H1 (cell line): Measurements from ENCODE around the gene TMUB1. TPM values are rescaled to one million over a fixed set of nuclear protein-coding genes. Genes with fewer than 3 reads are reported as not detected.

Experiments
- CTCF ChIA-PET: fragments of 300-600 bp; sonication (Branson Sonifier 250); formaldehyde crosslinking; loops from one replicate; lab custom pipeline; 2021; ENCODE audit not compliant: partially characterized antibody; lab: Charles Lee
- POLR2A ChIA-PET: fragments of 300-600 bp; sonication (Branson Sonifier 250); formaldehyde crosslinking; loops from one replicate; lab custom pipeline; 2021; ENCODE audit warnings: inconsistent platforms; ENCODE audit not compliant: partially characterized antibody; lab: Charles Lee
- DNase-seq, 2 experiments: peaks; one replicate each; pipeline versions ENCODE4 v3.0.0 to v3.0.0-alpha.2; 2010 to 2022; ENCODE audit warnings: low spot score in 2 of 2, low read depth in 1 of 2, mixed read lengths in 1 of 2
- FAIRE-seq: peaks from 2 replicates; lab custom pipeline; 2011; peaks lifted over from hg19 to GRCh38; lab: Jason Lieb, UNC
- H2AFZ ChIP-seq: 2 replicates; pipeline ENCODE4 v1.8.1; 2012; ENCODE audit warnings: low read length, inconsistent platforms
- H2AK5ac ChIP-seq: 2 replicates; pipeline ENCODE4 v1.6.1; 2013; ENCODE audit warnings: low read depth, low read length
- H2BK120ac ChIP-seq: replicated peaks from 2 replicates; pipeline ENCODE3; 2013; ENCODE audit warnings: low read depth, low read length, inconsistent platforms
- H2BK12ac ChIP-seq: 2 replicates; pipeline ENCODE4 v1.6.1; 2013; ENCODE audit warnings: low read depth, low read length
- H2BK15ac ChIP-seq: 2 replicates; pipeline ENCODE4 v1.6.1; 2013; ENCODE audit warnings: low read length
- H2BK20ac ChIP-seq: 2 replicates; pipeline ENCODE4 v1.6.1; 2013; ENCODE audit warnings: low read length
- H2BK5ac ChIP-seq: 2 replicates; pipeline ENCODE4 v1.6.1; 2013; ENCODE audit warnings: low read depth, low read length
- H3K14ac ChIP-seq: 2 replicates; pipeline ENCODE4 v1.6.1; 2013; ENCODE audit warnings: inconsistent platforms; ENCODE audit not compliant: insufficient read length
- H3K18ac ChIP-seq: 2 replicates; pipeline ENCODE4 v1.6.1; 2013; ENCODE audit warnings: low read length; ENCODE audit errors: extremely low read depth
- H3K23ac ChIP-seq: 2 replicates; pipeline ENCODE4 v1.6.1; 2013; ENCODE audit warnings: inconsistent platforms; ENCODE audit not compliant: insufficient read length
- H3K23me2 ChIP-seq: 2 replicates; pipeline ENCODE4 v1.6.1; 2013; ENCODE audit warnings: low read depth, low read length
- H3K27ac ChIP-seq: 2 replicates; pipeline ENCODE4 v1.6.1; 2011; ENCODE audit warnings: low read depth, low read length, inconsistent platforms
- H3K27me3 ChIP-seq, 4 experiments: replicated peaks in 1 of 4; 1 replicate in 1 of 4; 2 replicates in 3 of 4; pipeline versions ENCODE4 v1.6.1 to v1.8.1; 2011 to 2013; ENCODE audit warnings: low read length in 3 of 4, mild to moderate bottlenecking in 3 of 4, inconsistent platforms in 2 of 4, mixed read lengths in 2 of 4, moderate library complexity in 1 of 4; ENCODE audit not compliant: control insufficient read depth in 3 of 4, insufficient read depth in 3 of 4; ENCODE audit errors: extremely low read depth in 1 of 4
- H3K36me3 ChIP-seq, 4 experiments: 2 replicates each; pipeline versions ENCODE4 v1.6.1 to v1.8.1; 2011 to 2013; ENCODE audit warnings: mild to moderate bottlenecking in 4 of 4, low read length in 3 of 4, moderate library complexity in 2 of 4, control low read depth in 1 of 4, inconsistent platforms in 1 of 4; ENCODE audit not compliant: insufficient read depth in 4 of 4, control insufficient read depth in 2 of 4
- H3K4ac ChIP-seq: replicated peaks from 2 replicates; pipeline ENCODE3; 2013; ENCODE audit warnings: low read length, low read depth, mixed read lengths, inconsistent platforms; ENCODE audit not compliant: insufficient read length
- H3K4me1 ChIP-seq, 4 experiments: replicated peaks in 1 of 4; 1 replicate in 1 of 4; 2 replicates in 3 of 4; pipeline versions ENCODE4 v1.6.1 to v1.8.1; 2011 to 2013; ENCODE audit warnings: low read length in 3 of 4, inconsistent platforms in 2 of 4, mixed read lengths in 1 of 4; ENCODE audit not compliant: insufficient read depth in 4 of 4, control insufficient read depth in 3 of 4
- H3K4me2 ChIP-seq, 2 experiments: 2 replicates each; pipeline versions ENCODE4 v1.6.1 to v1.8.1; 2011 to 2013; ENCODE audit warnings: low read depth in 2 of 2, low read length in 2 of 2, control low read depth in 1 of 2, inconsistent platforms in 1 of 2, mild to moderate bottlenecking in 1 of 2; ENCODE audit not compliant: insufficient read depth in 1 of 2
- H3K4me3 ChIP-seq, 4 experiments: fragments of 200-600, 300-600 bp in 1 of 4; sonication (generic), shearing (Covaris generic), sonication (Bioruptor Twin) in 1 of 4; 2 replicates each; pipeline versions ENCODE4 v1.5.1 to v1.8.1; 2011 to 2016; ENCODE audit warnings: low read length in 4 of 4, low read depth in 3 of 4, control low read depth in 2 of 4, inconsistent platforms in 2 of 4, mild to moderate bottlenecking in 2 of 4, mixed read lengths in 1 of 4, moderate library complexity in 1 of 4; ENCODE audit not compliant: insufficient read depth in 2 of 4; ENCODE audit errors: extremely low read depth in 1 of 4
- H3K56ac ChIP-seq: replicated peaks from 2 replicates; pipeline ENCODE3; 2013; ENCODE audit warnings: low read depth, mild to moderate bottlenecking, mixed read lengths, low read length, inconsistent platforms; ENCODE audit not compliant: insufficient read length
- H3K79me1 ChIP-seq: 2 replicates; pipeline ENCODE4 v1.6.1; 2013; ENCODE audit warnings: low read depth, low read length, control low read depth
- H3K79me2 ChIP-seq, 2 experiments: 2 replicates each; pipeline versions ENCODE4 v1.6.1 to v1.8.1; 2012 to 2013; ENCODE audit warnings: low read length in 2 of 2, mild to moderate bottlenecking in 2 of 2, inconsistent platforms in 1 of 2; ENCODE audit not compliant: insufficient read depth in 2 of 2, control insufficient read depth in 1 of 2
- H3K9ac ChIP-seq, 4 experiments: replicated peaks in 1 of 4; 1 replicate in 1 of 4; 2 replicates in 3 of 4; pipeline versions ENCODE4 v1.6.1 to v1.8.1; 2011 to 2013; ENCODE audit warnings: low read depth in 3 of 4, low read length in 3 of 4, control low read depth in 2 of 4, mild to moderate bottlenecking in 2 of 4, moderate library complexity in 2 of 4, inconsistent platforms in 1 of 4; ENCODE audit errors: extremely low read depth in 1 of 4
- H3K9me3 ChIP-seq, 2 experiments: 2 replicates each; pipeline versions ENCODE4 v1.6.1 to v1.8.1; 2012 to 2013; ENCODE audit warnings: mild to moderate bottlenecking in 2 of 2, moderate library complexity in 2 of 2, control low read depth in 1 of 2, inconsistent platforms in 1 of 2, low read depth in 1 of 2, low read length in 1 of 2, mixed read lengths in 1 of 2; ENCODE audit not compliant: insufficient read depth in 2 of 2
- H4K20me1 ChIP-seq, 2 experiments: replicated peaks in 1 of 2; 2 replicates each; pipeline versions ENCODE3 to v1.8.1; 2011 to 2013; ENCODE audit warnings: inconsistent platforms in 2 of 2, low read length in 2 of 2, mild to moderate bottlenecking in 1 of 2; ENCODE audit not compliant: insufficient read depth in 2 of 2, control insufficient read depth in 1 of 2
- H4K5ac ChIP-seq: 2 replicates; pipeline ENCODE4 v1.6.1; 2013; ENCODE audit warnings: low read length, low read depth, mixed read lengths, inconsistent platforms; ENCODE audit not compliant: insufficient read length
- H4K8ac ChIP-seq: 2 replicates; pipeline ENCODE4 v1.8.0; 2013; ENCODE audit warnings: mild to moderate bottlenecking, moderate library complexity, low read length, inconsistent platforms; ENCODE audit not compliant: insufficient read depth; ENCODE audit errors: extremely low read depth
- H4K91ac ChIP-seq: replicated peaks from 2 replicates; pipeline ENCODE3; 2013; ENCODE audit warnings: low read length, mixed read lengths, inconsistent platforms; ENCODE audit not compliant: insufficient read length
- BACH1 ChIP-seq: IDR thresholded peaks from 2 replicates; pipeline ENCODE4 v1.6.1; 2012; ENCODE audit warnings: low read length, improper control_type of control experiment
- CTCF ChIP-seq, 3 experiments: IDR thresholded peaks; 1 replicate in 2 of 3; 2 replicates in 1 of 3; pipeline versions ENCODE4 v1.5.1 to v1.6.1; 2011; ENCODE audit warnings: low read length in 3 of 3, mild to moderate bottlenecking in 3 of 3, inconsistent platforms in 2 of 3, low read depth in 1 of 3, moderate library complexity in 1 of 3; ENCODE audit not compliant: insufficient read depth in 1 of 3; ENCODE audit errors: control extremely low read depth in 1 of 3
- KDM1A ChIP-seq: fragments of 200-600, 300-600 bp; sonication (generic); IDR thresholded peaks from 2 replicates; pipeline ENCODE4 v1.7.1; 2016; ENCODE audit warnings: mild to moderate bottlenecking, low read length, borderline replicate concordance
- MAFK ChIP-seq: IDR thresholded peaks from 2 replicates; pipeline ENCODE4 v1.6.1; 2012; ENCODE audit warnings: low read depth, mild to moderate bottlenecking, improper control_type of control experiment, low read length
- PHF8 ChIP-seq: fragments of 200-600 bp; sonication (generic); conservative IDR thresholded peaks from 2 replicates; pipeline ENCODE4 v1.7.1; 2012; ENCODE audit warnings: low read depth, mild to moderate bottlenecking, inconsistent platforms, low read length, moderate library complexity
- POU5F1 ChIP-seq: IDR thresholded peaks from 2 replicates; pipeline ENCODE4 v1.6.1; 2011; ENCODE audit warnings: low read depth, mild to moderate bottlenecking, low read length, moderate library complexity
- RFX5 ChIP-seq: IDR thresholded peaks from 2 replicates; pipeline ENCODE4 v1.6.1; 2011; ENCODE audit warnings: low read depth, low read length, improper control_type of control experiment, borderline replicate concordance
- SIN3A ChIP-seq, 2 experiments: IDR thresholded peaks in 1 of 2; conservative IDR thresholded peaks in 1 of 2; 2 replicates each; pipeline ENCODE4 v1.6.1; 2011 to 2012; ENCODE audit warnings: low read length in 2 of 2, improper control_type of control experiment in 1 of 2, low read depth in 1 of 2, mild to moderate bottlenecking in 1 of 2
- SP2 ChIP-seq: IDR thresholded peaks from 2 replicates; pipeline ENCODE4 v1.6.1; 2012; ENCODE audit warnings: mild to moderate bottlenecking, low read length, inconsistent platforms
- SP4 ChIP-seq: IDR thresholded peaks from 2 replicates; pipeline ENCODE4 v1.6.1; 2012; ENCODE audit warnings: low read length, inconsistent platforms
- TCF12 ChIP-seq: IDR thresholded peaks from 2 replicates; pipeline ENCODE4 v1.6.1; 2011; ENCODE audit warnings: low read depth, mild to moderate bottlenecking, low read length
- YY1 ChIP-seq: IDR thresholded peaks from 2 replicates; pipeline ENCODE4 v1.6.1; 2011; ENCODE audit warnings: low read depth, mild to moderate bottlenecking, low read length
- WGBS, 2 experiments: shearing (Covaris generic) in 1 of 2; methylation state at CpG; one replicate each; pipeline versions ENCODE4 v1.1.6 to v1.1.7; 2013 to 2015; ENCODE audit warnings: low lambda C conversion rate in 2 of 2, mixed read lengths in 2 of 2, inconsistent platforms in 1 of 2, low coverage in 1 of 2, missing lambda C conversion rate in 1 of 2; ENCODE audit not compliant: insufficient replicate concordance in 2 of 2, insufficient coverage in 1 of 2, insufficient read length in 1 of 2; ENCODE audit errors: extremely low coverage in 1 of 2, missing lambda C conversion rate in 1 of 2; 5-methylcytosine and 5-hydroxymethylcytosine counted together
- polyA plus RNA-seq, 7 experiments: library from polyadenylated mRNA; depleted of rRNA in 3 of 7; stranded (reverse) in 5 of 7; unstranded in 2 of 7; fragments of >200 nt in 5 of 7; fragments of 200-250 nt in 2 of 7; gene quantifications; 1 replicate in 5 of 7; 2 replicates in 1 of 7; 4 replicates in 1 of 7; pipeline versions ENCODE4 v1.2.1 to v1.2.3, GENCODE V29; 2011 to 2013; ENCODE audit warnings: missing spikeins in 2 of 7, mixed read lengths in 2 of 7
- total RNA-seq: library from RNA; stranded (reverse); fragmentation: NEBNext Ultra II Directional; extraction: Animal tissue kit (Norgen Biotek cat#: 25700); gene quantifications from 2 replicates; pipeline ENCODE4 v1.2.1, GENCODE V29; 2021

TMUB1 gene
- total and polyA plus RNA-seq, 2 of the 8 experiments (the other 6 are each of a cell fraction or from before 2014, with no cell fraction given): 41.4 to 56.2 TPM

GRCh38 chr7:151128144-151128543 is 44.9 kb upstream of the TMUB1 start:
- H3K27me3 ChIP-seq: peaks cover 0 to 13% (median 4%) of the 10 kb centered on the region in 4 experiments; a peak in 5 of 7 replicates
- no peak overlapping the region for H3K9ac ChIP-seq
- H4K8ac ChIP-seq: no peak overlapping the region
- no peak for FAIRE-seq
- no peaks in the 10 kb centered on the region for H3K79me1 ChIP-seq
- no peak overlapping the region for H3K27ac ChIP-seq
- no peak overlapping the region for H2BK12ac ChIP-seq
- H3K56ac ChIP-seq: no peak overlapping the region
- no peak overlapping the region for H2BK5ac ChIP-seq
- H2BK20ac ChIP-seq: no peak overlapping the region
- no peak overlapping the region for H2BK15ac ChIP-seq
- H3K18ac ChIP-seq: no peak overlapping the region
- peaks cover 0 to 21% (median 7%) of the 10 kb centered on the region in 4 experiments; a peak in 6 of 7 replicates for H3K4me1 ChIP-seq
- no peak overlapping the region for H2BK120ac ChIP-seq
- ChIA-PET CTCF (interaction anchor here (0.6 to 11.7 kb wide), 7 partner anchors 15 to 206 kb away, joined by 3 to 197 read pairs (median 5); no protein-coding TSS in a partner anchor), POLR2A (interaction anchor here (1.1 to 1.2 kb wide), 2 partner anchors 29 to 91 kb away, joined by 3 to 4 read pairs; no protein-coding TSS in a partner anchor)
- H2AFZ ChIP-seq: no peak overlapping the region
- H3K4ac ChIP-seq: no peak overlapping the region
- H3K4me3 ChIP-seq: no peak overlapping the region
- H4K91ac ChIP-seq: no peak overlapping the region
- no peak overlapping the region for H3K14ac ChIP-seq
- H3K4me2 ChIP-seq: no peak overlapping the region
- no peak for DNase-seq
- WGBS, 2 experiments: 87% methylated on average over 13 of the region's 14 CpGs; no CpG with 5 or more reads in 1 of the 2 experiments
- no peaks in the 10 kb centered on the region for H3K79me2 ChIP-seq
- no peaks in the 10 kb centered on the region for H3K9me3 ChIP-seq
- H3K36me3 ChIP-seq: peaks cover 0 to 6% (median 0%) of the 10 kb centered on the region in 4 experiments; a peak in 2 of 8 replicates
- H2AK5ac ChIP-seq: no peak overlapping the region
- no peak overlapping the region for H4K5ac ChIP-seq
- peaks cover 8 to 26% of the 10 kb centered on the region in 2 experiments for H4K20me1 ChIP-seq
- no peak overlapping the region for H3K23ac ChIP-seq
- H3K23me2 ChIP-seq: peaks cover 5% of the 10 kb centered on the region; the same call in 1 of the 2 replicates
- no peak for TF ChIP-seq SP2
- TF ChIP-seq CTCF (IDR thresholded peaks at IDR 0.05; ENCODE audit: control extremely low read depth in 1 of 3, insufficient read depth in 1 of 3, low read depth in 1 of 3, low read length in 3 of 3): no peak
- TF ChIP-seq SIN3A (conservative IDR thresholded peaks at IDR 0.05 in 1 of 2, IDR thresholded peaks at IDR 0.05 in 1 of 2; ENCODE audit: low read depth in 1 of 2, low read length in 2 of 2): no peak
- TF ChIP-seq MAFK: no peak
- no peak for TF ChIP-seq TCF12
- TF ChIP-seq BACH1: no peak
- TF ChIP-seq SP4: no peak
- no peak for TF ChIP-seq PHF8
- no peak for TF ChIP-seq RFX5
- no peak for TF ChIP-seq POU5F1
- no peak for TF ChIP-seq YY1
- TF ChIP-seq KDM1A: no peak
